IMR-90 (cell line): Measurements from ENCODE around the gene PLPP1. TPM values are rescaled to one million over a fixed set of nuclear protein-coding genes. Genes with fewer than 3 reads are reported as not detected.

Experiments used
- ATAC-seq: fragments of 200-7000 bp; cut with Tn5 transposase; 2 replicates; pipeline ENCODE4 v1.9.1; 2020; ENCODE audit warnings: low read depth, mild to moderate bottlenecking, moderate library complexity
- BruUV-seq: library from RNA; stranded (reverse); fragments of 400-500 nt; replicated peaks from 2 replicates; lab custom pipeline; 2021; lab: Mats Ljungman, UMichigan
- CTCF ChIA-PET: fragments of 300-600 bp; formaldehyde crosslinking; extraction: SDS; loops from one replicate; lab custom pipeline; 2021; ENCODE audit warnings: antibody characterized with exemption; lab: Yijun Ruan, JAX
- POLR2A ChIA-PET: fragments of 300-600 bp; sonication (Branson Sonifier 250); formaldehyde crosslinking; loops from one replicate; lab custom pipeline; 2022; ENCODE audit warnings: antibody characterized with exemption; ENCODE audit not compliant: unreplicated experiment; lab: Charles Lee
- DNase-seq: peaks from one replicate; pipeline ENCODE4 v3.0.0; 2013
- H2AFZ ChIP-seq: replicated peaks from 2 replicates; pipeline ENCODE3; 2013; ENCODE audit warnings: low read length, mild to moderate bottlenecking; ENCODE audit not compliant: poor library complexity
- H2AK5ac ChIP-seq: 2 replicates; pipeline ENCODE4 v1.6.1; 2013; ENCODE audit warnings: low read depth, low read length, inconsistent platforms
- H2AK9ac ChIP-seq: replicated peaks from 2 replicates; pipeline ENCODE3; 2013; ENCODE audit warnings: mild to moderate bottlenecking, low read depth, low read length, moderate library complexity; ENCODE audit not compliant: poor library complexity
- H2BK120ac ChIP-seq: 2 replicates; pipeline ENCODE4 v1.6.1; 2013; ENCODE audit warnings: low read depth, low read length, inconsistent platforms
- H2BK15ac ChIP-seq: 3 replicates; pipeline ENCODE4 v1.6.1; 2013; ENCODE audit warnings: low read depth, low read length, inconsistent platforms
- H2BK20ac ChIP-seq: 2 replicates; pipeline ENCODE4 v1.6.1; 2013; ENCODE audit warnings: low read depth, mild to moderate bottlenecking, inconsistent platforms, low read length, moderate library complexity
- H2BK5ac ChIP-seq: 2 replicates; pipeline ENCODE4 v1.6.1; 2013; ENCODE audit warnings: mild to moderate bottlenecking, low read depth, low read length, inconsistent platforms; ENCODE audit not compliant: poor library complexity, severe bottlenecking
- H3K14ac ChIP-seq: replicated peaks from 2 replicates; pipeline ENCODE4 v1.6.1; 2013; ENCODE audit warnings: low read depth, low read length, inconsistent platforms
- H3K18ac ChIP-seq: 2 replicates; pipeline ENCODE4 v1.6.1; 2013; ENCODE audit warnings: low read depth, low read length, control low read depth
- H3K23ac ChIP-seq: 2 replicates; pipeline ENCODE4 v1.6.1; 2013; ENCODE audit warnings: low read depth, low read length, inconsistent platforms
- H3K27ac ChIP-seq: 2 replicates; pipeline ENCODE4 v1.5.1; 2013; ENCODE audit warnings: mild to moderate bottlenecking, control low read depth, low read length; ENCODE audit not compliant: insufficient read depth
- H3K27me3 ChIP-seq: 2 replicates; pipeline ENCODE4 v1.6.1; 2013; ENCODE audit warnings: low read length; ENCODE audit not compliant: control insufficient read depth, insufficient read depth
- H3K36me3 ChIP-seq: 2 replicates; pipeline ENCODE4 v1.6.1; 2013; ENCODE audit warnings: low read length, mixed read lengths; ENCODE audit not compliant: control insufficient read depth, insufficient read depth
- H3K4ac ChIP-seq: 2 replicates; pipeline ENCODE4 v1.6.1; 2013; ENCODE audit warnings: low read depth, low read length, inconsistent platforms
- H3K4me1 ChIP-seq: 2 replicates; pipeline ENCODE4 v1.6.1; 2013; ENCODE audit warnings: low read length, mixed read lengths; ENCODE audit not compliant: control insufficient read depth, insufficient read depth
- H3K4me2 ChIP-seq: 2 replicates; pipeline ENCODE4 v1.6.1; 2013; ENCODE audit warnings: low read depth, mild to moderate bottlenecking, control low read depth, low read length, moderate library complexity
- H3K4me3 ChIP-seq: 2 replicates; pipeline ENCODE4 v1.5.1; 2013; ENCODE audit warnings: low read depth, mild to moderate bottlenecking, control low read depth, low read length, moderate library complexity; ENCODE audit not compliant: insufficient read depth
- H3K56ac ChIP-seq: 2 replicates; pipeline ENCODE4 v1.6.1; 2013; ENCODE audit warnings: low read length, inconsistent platforms; ENCODE audit not compliant: insufficient read depth; ENCODE audit errors: extremely low read depth
- H3K79me1 ChIP-seq, 2 experiments: 2 replicates each; pipeline ENCODE4 v1.6.1; 2013; ENCODE audit warnings: low read length in 2 of 2, inconsistent platforms in 1 of 2, low read depth in 1 of 2
- H3K9ac ChIP-seq: 2 replicates; pipeline ENCODE4 v1.6.1; 2013; ENCODE audit warnings: low read depth, low read length, control low read depth
- H3K9me1 ChIP-seq: 2 replicates; pipeline ENCODE4 v1.6.1; 2013; ENCODE audit warnings: low read length, inconsistent platforms; ENCODE audit not compliant: insufficient read depth
- H3K9me3 ChIP-seq: 2 replicates; pipeline ENCODE4 v1.6.1; 2013; ENCODE audit warnings: low read length; ENCODE audit not compliant: control insufficient read depth, insufficient read depth
- H4K20me1 ChIP-seq: 2 replicates; pipeline ENCODE4 v1.6.1; 2013; ENCODE audit warnings: low read length, inconsistent platforms; ENCODE audit not compliant: insufficient read depth
- H4K5ac ChIP-seq: 2 replicates; pipeline ENCODE4 v1.6.1; 2013; ENCODE audit warnings: mild to moderate bottlenecking, low read depth, low read length, control low read depth
- H4K8ac ChIP-seq, 2 experiments: 2 replicates each; pipeline ENCODE4 v1.6.1; 2013; ENCODE audit warnings: low read depth in 2 of 2, low read length in 2 of 2, control low read depth in 1 of 2, inconsistent platforms in 1 of 2
- H4K91ac ChIP-seq: 2 replicates; pipeline ENCODE4 v1.6.1; 2013; ENCODE audit warnings: low read depth, low read length, inconsistent platforms; ENCODE audit not compliant: insufficient read depth
- BHLHE40 ChIP-seq: fragments of 150-350 bp; IDR thresholded peaks from 2 replicates; pipeline ENCODE4 v1.6.1; 2016; ENCODE audit warnings: mild to moderate bottlenecking, low read depth, low read length
- CEBPB ChIP-seq: IDR thresholded peaks from 2 replicates; pipeline ENCODE4 v1.6.1; 2012; ENCODE audit warnings: low read depth, low read length, improper control_type of control experiment
- CHD1 ChIP-seq: IDR thresholded peaks from 2 replicates; pipeline ENCODE4 v1.6.1; 2012; ENCODE audit warnings: low read depth, low read length, improper control_type of control experiment
- CTCF ChIP-seq: conservative IDR thresholded peaks from 2 replicates; pipeline ENCODE4 v1.5.1; 2012; ENCODE audit warnings: mild to moderate bottlenecking, low read depth, low read length, improper control_type of control experiment
- FOS ChIP-seq: fragments of 150-350 bp; IDR thresholded peaks from 2 replicates; pipeline ENCODE4 v1.6.1; 2016; ENCODE audit warnings: low read depth, low read length
- MAFK ChIP-seq: IDR thresholded peaks from 2 replicates; pipeline ENCODE4 v1.6.1; 2012; ENCODE audit warnings: low read depth, low read length, improper control_type of control experiment
- MAZ ChIP-seq: IDR thresholded peaks from 2 replicates; pipeline ENCODE4 v1.6.1; 2012; ENCODE audit warnings: low read depth, mild to moderate bottlenecking, low read length, improper control_type of control experiment, moderate library complexity, borderline replicate concordance
- MXI1 ChIP-seq: IDR thresholded peaks from 2 replicates; pipeline ENCODE4 v1.6.1; 2012; ENCODE audit warnings: low read depth, mild to moderate bottlenecking, low read length, moderate library complexity, borderline replicate concordance
- NFE2L2 ChIP-seq: fragments of 150-350 bp; IDR thresholded peaks from 2 replicates; pipeline ENCODE4 v1.6.1; 2016; ENCODE audit warnings: low read depth, mild to moderate bottlenecking, low read length
- POLR2A ChIP-seq: IDR thresholded peaks from 2 replicates; pipeline ENCODE4 v1.6.1; 2012; ENCODE audit warnings: mild to moderate bottlenecking, low read depth, low read length
- RAD21 ChIP-seq: IDR thresholded peaks from 2 replicates; pipeline ENCODE4 v1.6.1; 2012; ENCODE audit warnings: low read length, improper control_type of control experiment
- RCOR1 ChIP-seq: IDR thresholded peaks from 2 replicates; pipeline ENCODE4 v1.6.1; 2012; ENCODE audit warnings: mild to moderate bottlenecking, low read length, improper control_type of control experiment; ENCODE audit not compliant: insufficient replicate concordance
- RFX5 ChIP-seq: IDR thresholded peaks from 2 replicates; pipeline ENCODE4 v1.8.0; 2012; ENCODE audit warnings: low read depth, mild to moderate bottlenecking, low read length, moderate library complexity
- SMC3 ChIP-seq: fragments of 150-350 bp; IDR thresholded peaks from 2 replicates; pipeline ENCODE4 v1.6.1; 2016; ENCODE audit warnings: low read depth, mild to moderate bottlenecking, antibody characterized with exemption, low read length, moderate library complexity
- USF2 ChIP-seq: fragments of 150-350 bp; IDR thresholded peaks from 2 replicates; pipeline ENCODE4 v1.6.1; 2017; ENCODE audit warnings: mild to moderate bottlenecking, antibody characterized with exemption, low read length, low read depth
- WGBS, 2 experiments: methylation state at CpG; one replicate each; pipeline versions ENCODE4 v1.1.5 to v1.1.7; 2013; ENCODE audit warnings: missing lambda C conversion rate in 2 of 2; ENCODE audit not compliant: insufficient read length in 1 of 2; ENCODE audit errors: extremely low coverage in 2 of 2; 5-methylcytosine and 5-hydroxymethylcytosine counted together
- dilution Hi-C: fragments of 300-500 bp; cut with HindIII; formaldehyde crosslinking; loops from one replicate; pipeline ENCODE4 v1.14.3; 2018; ENCODE audit warnings: low sequenced_read_pairs; ENCODE audit not compliant: unreplicated experiment
- in situ Hi-C: fragments of 300-500 bp; cut with MboI; formaldehyde crosslinking; loops from 3 replicates; pipeline ENCODE4 v1.14.3; 2019; ENCODE audit warnings: low sequenced_read_pairs, inconsistent platforms, mixed read lengths
- intact Hi-C: fragments of 100-400 bp; cut with micrococcal nuclease; formaldehyde crosslinking; loops from 2 replicates; pipeline ENCODE4 v1.10.0; 2022
- polyA plus RNA-seq, 3 experiments: library from polyadenylated mRNA; depleted of rRNA; stranded (reverse); fragments of >200 nt; gene quantifications; 2 replicates each; pipeline ENCODE4 v1.2.3, GENCODE V29; 2012; ENCODE audit warnings: low replicate concordance in 1 of 3
- total RNA-seq: library from RNA; depleted of rRNA; stranded (reverse); fragments of >200 nt; gene quantifications from 2 replicates; pipeline ENCODE4 v1.2.3, GENCODE V29; 2012
- TF ChIP-seq, protein P1 (sequence below): fragments of 150-350 bp; IDR thresholded peaks from 2 replicates; pipeline ENCODE4 v1.6.1; 2016; ENCODE audit warnings: low read depth, mild to moderate bottlenecking, low read length, moderate library complexity, borderline replicate concordance

Gene PLPP1
- total and polyA plus RNA-seq, 2 of the 4 experiments (the other 2 are of a cell fraction), result 19.2 to 21.3 TPM

- Histone ChIP-seq H3K36me3 (no peaks in the 10 kb centered on the region), H3K9me1 (no peaks in the 10 kb centered on the region), H3K14ac (no peak overlapping the region), H2BK15ac (no peak overlapping the region), H3K4me3 (no peak overlapping the region), H2AFZ (no peak overlapping the region), H4K8ac (no peak overlapping the region), H3K56ac (no peak overlapping the region), H2AK9ac (no peak overlapping the region), H2BK5ac (no peak overlapping the region), H3K9me3 (no peaks in the 10 kb centered on the region), H3K27me3 (no peaks in the 10 kb centered on the region; the same call in 1 of the 2 replicates), H3K79me1 (no peaks in the 10 kb centered on the region), H4K20me1 (no peaks in the 10 kb centered on the region), H3K4me2 (no peak overlapping the region), H2AK5ac (no peak overlapping the region), H3K18ac (no peak overlapping the region), H2BK20ac (no peak overlapping the region), H3K4me1 (peaks cover 6% of the 10 kb centered on the region), H4K91ac (no peak overlapping the region), H3K23ac (no peak overlapping the region), H2BK120ac (no peak overlapping the region), H3K27ac (no peak overlapping the region), H3K4ac (no peak overlapping the region), H3K9ac (no peak overlapping the region), H4K5ac (no peak overlapping the region)
- DNase-seq (no peak), ATAC-seq (no peak)
- intact Hi-C loops (no loop called here), in situ Hi-C loops (no loop called here), dilution Hi-C loops (no loop called here)
- no TSS peak for BruUV-seq
- POLR2A ChIA-PET, result no interaction called here
- CTCF ChIA-PET, result no interaction called here
- WGBS, 2 experiments, result no CpG with 5 or more reads among the region's 4 CpGs
- no peak for TF ChIP-seq CTCF
- TF ChIP-seq MAZ, result no peak
- no peak for TF ChIP-seq CHD1
- no peak for TF ChIP-seq RCOR1
- TF ChIP-seq MAFK, result no peak
- no peak for TF ChIP-seq RFX5
- TF ChIP-seq BHLHE40, result no peak
- no peak for TF ChIP-seq FOS
- TF ChIP-seq RAD21, result no peak
- no peak for TF ChIP-seq POLR2A
- no peak for TF ChIP-seq NFE2L2
- TF ChIP-seq USF2, result no peak
- no peak for TF ChIP-seq CEBPB
- TF ChIP-seq, protein P1, sequence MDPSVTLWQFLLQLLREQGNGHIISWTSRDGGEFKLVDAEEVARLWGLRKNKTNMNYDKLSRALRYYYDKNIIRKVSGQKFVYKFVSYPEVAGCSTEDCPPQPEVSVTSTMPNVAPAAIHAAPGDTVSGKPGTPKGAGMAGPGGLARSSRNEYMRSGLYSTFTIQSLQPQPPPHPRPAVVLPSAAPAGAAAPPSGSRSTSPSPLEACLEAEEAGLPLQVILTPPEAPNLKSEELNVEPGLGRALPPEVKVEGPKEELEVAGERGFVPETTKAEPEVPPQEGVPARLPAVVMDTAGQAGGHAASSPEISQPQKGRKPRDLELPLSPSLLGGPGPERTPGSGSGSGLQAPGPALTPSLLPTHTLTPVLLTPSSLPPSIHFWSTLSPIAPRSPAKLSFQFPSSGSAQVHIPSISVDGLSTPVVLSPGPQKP, result no peak
- TF ChIP-seq SMC3, result no peak
- no peak for TF ChIP-seq MXI1
These were observed 37.8 kb upstream of the PLPP1 start for GRCh38 chr5:55572600-55572999.
